GM19452 (cell line): ENCODE data around the gene NSUN7.
A peak's percentile ranks its signal among the peaks of the same experiment; 100 is the strongest.

Experiments
- ATAC-seq: cut with Tn5 transposase; IDR thresholded peaks from one replicate; pipeline ENCODE4 v1.9.1; 2021; ENCODE audit not compliant: unreplicated experiment

Gene NSUN7

GRCh38 chr4:40733752-40734151 lies 16.0 kb upstream of the NSUN7 start:
- ATAC-seq: no peak

- no peak for ATAC-seq
Measured at GRCh38 chr4:40734497-40734896, 15.3 kb upstream of the NSUN7 start.

- no peak for ATAC-seq
Measured at GRCh38 chr4:40736910-40737309, 12.8 kb upstream of the NSUN7 start.

GRCh38 chr4:40737879-40738278 lies 11.9 kb upstream of the NSUN7 start:
- ATAC-seq: no peak

- no peak for ATAC-seq
Measured at GRCh38 chr4:40739347-40739746, 10.4 kb upstream of the NSUN7 start.

- no peak for ATAC-seq
Measured at GRCh38 chr4:40744218-40744617, 5.5 kb upstream of the NSUN7 start.

GRCh38 chr4:40745285-40745984 lies 4.3 kb upstream of the NSUN7 start:
- ATAC-seq: no peak

GRCh38 chr4:40747207-40747835 lies 2.4 kb upstream of the NSUN7 start:
- ATAC-seq: no peak

GRCh38 chr4:40750461-40751258 lies 905 bp downstream of the NSUN7 start:
- no peak for ATAC-seq

GRCh38 chr4:40755616-40756015 lies 5.9 kb downstream of the NSUN7 start:
- no peak for ATAC-seq

GRCh38 chr4:40763228-40763716 lies 13.5 kb downstream of the NSUN7 start:
- ATAC-seq: peak; percentile 99

- ATAC-seq: no peak
Measured at GRCh38 chr4:40769266-40769665, 19.5 kb downstream of the NSUN7 start.

GRCh38 chr4:40778090-40778489 lies 28.3 kb downstream of the NSUN7 start:
- ATAC-seq: no peak

GRCh38 chr4:40782876-40783275 lies 33.1 kb downstream of the NSUN7 start:
- no peak for ATAC-seq

- no peak for ATAC-seq
Measured at GRCh38 chr4:40785727-40786126, 36.0 kb downstream of the NSUN7 start.

- ATAC-seq: no peak
Measured at GRCh38 chr4:40788331-40788730, 38.6 kb downstream of the NSUN7 start.

- no peak for ATAC-seq
Measured at GRCh38 chr4:40789031-40789430, 39.3 kb downstream of the NSUN7 start.

GRCh38 chr4:40789771-40790170 lies 40.0 kb downstream of the NSUN7 start:
- no peak for ATAC-seq

GRCh38 chr4:40800064-40800463 lies 50.3 kb downstream of the NSUN7 start:
- peak; percentile 70 for ATAC-seq

- no peak for ATAC-seq
Measured at GRCh38 chr4:40804598-40804997, 54.8 kb downstream of the NSUN7 start.

GRCh38 chr4:40808926-40809457 lies 59.2 kb downstream of the NSUN7 start:
- ATAC-seq: no peak

GRCh38 chr4:40811956-40812355 lies 62.2 kb downstream of the NSUN7 start:
- no peak for ATAC-seq
